ENCODE measurements around the gene ATXN7L2.

Gene ATXN7L2

GRCh38 chr1:109474697-109475096 is 9.0 kb upstream of the ATXN7L2 start:
- no peak for DNase-seq

- DNase-seq = no peak
Measured at GRCh38 chr1:109475261-109475660, 8.4 kb upstream of the ATXN7L2 start.

GRCh38 chr1:109476825-109477224 is 6.9 kb upstream of the ATXN7L2 start:
- no peak for DNase-seq

GRCh38 chr1:109477821-109478220 is 5.9 kb upstream of the ATXN7L2 start:
- DNase-seq = no peak

GRCh38 chr1:109478806-109479205 is 4.9 kb upstream of the ATXN7L2 start:
- DNase-seq = no peak

- no peak for DNase-seq
Measured at GRCh38 chr1:109479311-109479710, 4.4 kb upstream of the ATXN7L2 start.

- DNase-seq = no peak
Measured at GRCh38 chr1:109479901-109480300, 3.8 kb upstream of the ATXN7L2 start.

- no peak for DNase-seq
Measured at GRCh38 chr1:109481646-109482045, 2.1 kb upstream of the ATXN7L2 start.

GRCh38 chr1:109482242-109482641 is 1.5 kb upstream of the ATXN7L2 start:
- DNase-seq = no peak

GRCh38 chr1:109482791-109483671 is 674 bp upstream of the ATXN7L2 start:
- peak; percentile 85 for DNase-seq

- DNase-seq = no peak
Measured at GRCh38 chr1:109484519-109484975, 842 bp downstream of the ATXN7L2 start.

GRCh38 chr1:109485001-109485400 is 1.3 kb downstream of the ATXN7L2 start:
- no peak for DNase-seq

- no peak for DNase-seq
Measured at GRCh38 chr1:109487261-109487660, 3.6 kb downstream of the ATXN7L2 start.

- DNase-seq = no peak
Measured at GRCh38 chr1:109488201-109488600, 4.5 kb downstream of the ATXN7L2 start.

- no peak for DNase-seq
Measured at GRCh38 chr1:109488696-109489095, 5.0 kb downstream of the ATXN7L2 start.

GRCh38 chr1:109490029-109490933 is 6.6 kb downstream of the ATXN7L2 start:
- no peak for DNase-seq

GRCh38 chr1:109490934-109491302 is 7.2 kb downstream of the ATXN7L2 start:
- DNase-seq = no peak

GRCh38 chr1:109491372-109491771 is 7.7 kb downstream of the ATXN7L2 start:
- no peak for DNase-seq

GRCh38 chr1:109492779-109493178 is 9.1 kb downstream of the ATXN7L2 start:
- no peak for DNase-seq

GRCh38 chr1:109493227-109493626 is 9.5 kb downstream of the ATXN7L2 start:
- DNase-seq = no peak

GRCh38 chr1:109493805-109494539 is 10.3 kb downstream of the ATXN7L2 start, which contains the start of gene CYB561D1:
CYB561D1 (plus strand) TSS chr1:109494094; CDS start chr1:109494140, 46 bp downstream.
- peak; percentile 96 for DNase-seq

GRCh38 chr1:109495738-109496137 is 12.0 kb downstream of the ATXN7L2 start:
- DNase-seq = no peak

All from right kidney (tissue), 1 donor.